SK-N-MC (cell line): ENCODE data around the gene MAP3K8.

Experiments used
- EZH2 ChIP-seq: fragments of 200-600 bp; sonication (generic); IDR thresholded peaks from one replicate; pipeline ENCODE4 v1.6.1; 2017; ENCODE audit warnings: antibody characterized with exemption
- POLR2AphosphoS5 ChIP-seq: IDR thresholded peaks from 2 replicates; pipeline ENCODE4 v1.6.1; 2012; ENCODE audit warnings: mild to moderate bottlenecking, low read depth, low read length, borderline replicate concordance

DNA sequence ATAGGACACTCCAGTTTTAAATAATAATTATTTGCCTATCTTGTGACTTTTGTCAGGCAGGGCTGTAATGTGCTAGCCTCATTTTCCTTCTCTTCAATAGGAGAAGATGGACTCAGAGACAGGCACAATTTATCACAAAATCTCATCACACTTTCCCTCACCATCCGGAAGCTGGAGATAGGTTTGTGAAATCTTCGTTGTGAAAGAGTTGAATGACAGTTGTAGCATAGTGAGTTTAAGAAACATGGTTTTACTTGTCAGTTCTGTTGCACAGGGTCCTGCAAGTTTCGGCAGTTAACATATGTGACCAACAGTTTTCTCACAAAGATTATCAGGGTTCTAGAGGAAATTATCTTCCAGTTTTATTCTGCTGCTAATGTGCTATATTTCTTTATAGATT is 37.7 kb upstream of the MAP3K8 start:
- TF ChIP-seq EZH2: no peak
- TF ChIP-seq POLR2AphosphoS5: no peak
